HG03565 (cell line): Measurements from ENCODE around the gene FBP2.

Source experiments
- ATAC-seq: cut with Tn5 transposase; IDR thresholded peaks from one replicate; pipeline ENCODE4 v1.9.1; 2021; ENCODE audit warnings: mild to moderate bottlenecking, moderate library complexity; ENCODE audit not compliant: unreplicated experiment

Gene FBP2

DNA sequence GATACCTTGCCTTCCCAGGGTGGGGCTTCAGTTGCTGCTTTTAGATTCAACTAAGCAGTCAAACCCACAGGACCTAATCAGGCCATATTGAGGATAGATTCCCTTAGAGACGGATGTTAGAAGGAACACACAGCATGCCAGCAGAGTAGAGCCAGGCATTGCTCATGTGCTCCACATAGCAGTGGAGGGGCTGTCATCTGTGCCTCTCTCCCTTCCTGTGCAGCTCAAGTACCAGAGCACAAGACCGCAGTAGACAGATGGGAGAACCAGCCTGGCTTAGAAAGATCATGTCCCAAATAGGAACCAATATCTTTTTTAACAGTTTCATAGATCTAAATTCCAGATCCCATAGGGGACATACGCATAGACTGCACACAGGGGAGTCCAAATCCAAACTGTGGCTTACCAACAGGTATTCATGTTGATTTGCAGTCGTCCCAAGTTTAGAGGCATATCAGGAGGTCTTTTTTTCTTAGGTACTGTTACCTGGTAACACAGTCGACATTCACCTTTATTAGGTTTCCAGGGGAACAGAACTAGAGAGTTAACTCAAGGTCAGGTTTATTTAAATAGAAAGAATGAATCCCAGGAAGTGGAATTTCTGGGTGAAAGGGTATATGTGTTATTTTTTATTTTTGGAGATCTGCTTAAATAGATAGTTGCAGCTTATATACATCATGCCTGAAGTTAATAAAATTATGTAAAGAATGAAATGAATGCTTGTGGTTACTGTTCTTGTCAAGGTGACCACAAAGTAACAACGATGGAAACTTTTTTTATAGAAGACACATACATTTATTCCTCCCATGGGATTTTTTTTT, 82.3 kb downstream of the FBP2 start:
- ATAC-seq = no peak
